ENCODE data around the gene MTCH2.

The MTCH2 gene

DNA sequence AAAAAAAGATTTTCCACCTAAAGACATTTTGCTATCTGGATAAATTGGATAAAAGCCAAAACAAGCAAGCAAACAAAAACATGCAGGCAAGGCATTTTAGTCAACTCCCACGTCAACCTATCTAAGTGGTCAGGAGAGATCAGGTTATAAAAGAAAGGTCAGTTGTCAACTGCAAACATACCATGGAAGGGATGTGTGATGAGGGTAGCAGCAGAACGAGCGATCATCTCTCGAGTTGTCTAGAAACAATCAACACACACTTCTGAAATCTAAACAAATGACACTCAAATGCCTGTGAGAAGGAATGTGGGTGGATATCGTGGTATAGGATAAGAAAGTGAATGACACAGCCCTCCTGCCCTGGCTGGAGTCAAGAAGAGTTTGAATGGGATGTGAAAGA, 10.9 kb downstream of the MTCH2 start:
- no peak for DNase-seq

DNA sequence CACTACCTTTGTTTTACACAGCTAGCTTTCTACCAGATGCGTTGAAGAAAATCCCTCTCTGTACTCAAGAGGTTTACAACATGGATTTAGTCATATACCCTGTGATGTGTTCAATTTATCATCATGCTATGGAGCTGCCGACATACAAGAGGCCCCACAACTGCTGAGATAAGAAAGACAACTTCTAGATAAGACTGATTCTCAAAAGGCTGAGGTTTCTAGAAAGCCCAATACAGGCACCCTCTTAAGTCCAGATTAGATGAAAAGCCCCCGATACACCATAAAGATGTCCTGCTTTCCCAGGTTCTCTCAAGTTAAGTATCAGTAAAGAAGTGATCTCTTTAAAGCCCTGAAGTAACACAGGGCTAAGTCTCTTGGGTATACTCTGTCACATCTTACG, 14.3 kb downstream of the MTCH2 start:
- DNase-seq = no peak

DNA sequence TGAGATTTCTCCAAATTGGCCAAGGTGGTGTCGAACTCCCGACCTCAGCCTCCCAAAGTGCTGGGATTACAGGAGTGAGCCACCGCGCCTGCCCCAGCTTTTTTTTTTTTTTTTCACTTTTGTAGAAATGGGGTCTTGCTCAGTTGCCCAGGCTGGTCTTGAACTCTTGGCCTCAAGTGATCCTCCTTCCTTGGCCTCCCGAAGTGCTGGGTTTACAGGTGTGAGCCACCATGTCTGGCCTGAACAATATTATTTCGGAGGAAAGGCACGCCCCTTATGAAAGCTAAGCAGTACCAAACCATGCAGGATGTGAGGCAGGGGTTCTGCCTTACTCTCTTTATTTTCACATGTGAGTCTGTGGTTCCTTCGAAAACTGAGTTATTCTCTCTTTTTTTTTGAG, 16.1 kb downstream of the MTCH2 start:
- DNase-seq = no peak

DNA sequence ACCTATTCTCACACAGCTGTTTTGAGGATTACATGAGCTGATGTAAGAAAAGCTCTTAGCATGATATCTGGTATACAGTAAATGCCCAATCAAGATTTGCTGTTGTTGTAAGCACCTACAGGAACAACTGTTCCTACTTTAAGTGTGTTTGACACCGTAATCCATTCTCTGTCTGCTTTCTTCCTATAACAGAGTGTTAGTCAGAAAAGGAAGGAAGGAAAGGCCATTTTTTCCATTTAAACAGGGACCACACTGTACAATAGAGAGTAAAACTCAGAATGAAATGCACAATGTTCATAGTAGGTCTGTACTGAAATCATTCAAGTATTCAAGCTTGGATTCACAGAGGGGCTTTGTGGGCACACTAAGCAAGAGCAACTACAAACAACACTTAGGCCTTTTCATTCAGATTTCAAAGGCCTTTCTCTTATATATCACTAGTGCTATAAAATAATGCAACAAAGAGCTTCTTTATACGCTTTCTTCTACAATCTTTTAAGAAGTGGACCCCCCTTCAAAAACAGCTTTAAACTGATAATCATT, 21.5 kb downstream of the MTCH2 start:
- no peak for DNase-seq

DNA sequence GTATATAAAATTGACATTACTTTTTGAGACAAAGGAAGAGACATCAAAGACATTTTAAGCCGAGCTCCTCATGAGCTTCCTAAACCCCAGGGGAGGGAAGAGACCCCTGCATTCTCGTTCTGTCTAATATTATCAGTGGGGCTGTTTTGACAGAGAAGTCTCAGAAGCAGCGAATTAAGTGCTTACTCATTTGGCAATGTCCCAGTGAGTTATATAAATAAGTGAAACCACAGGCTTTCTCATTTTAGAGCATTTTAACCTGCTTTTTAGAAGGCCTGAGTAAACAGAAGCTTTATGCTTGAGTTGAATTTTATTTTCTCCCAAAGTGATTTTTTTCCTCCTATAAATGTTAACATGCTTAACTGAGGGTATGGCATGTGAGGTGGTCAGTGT, 24.9 kb downstream of the MTCH2 start:
- no peak for DNase-seq

DNA sequence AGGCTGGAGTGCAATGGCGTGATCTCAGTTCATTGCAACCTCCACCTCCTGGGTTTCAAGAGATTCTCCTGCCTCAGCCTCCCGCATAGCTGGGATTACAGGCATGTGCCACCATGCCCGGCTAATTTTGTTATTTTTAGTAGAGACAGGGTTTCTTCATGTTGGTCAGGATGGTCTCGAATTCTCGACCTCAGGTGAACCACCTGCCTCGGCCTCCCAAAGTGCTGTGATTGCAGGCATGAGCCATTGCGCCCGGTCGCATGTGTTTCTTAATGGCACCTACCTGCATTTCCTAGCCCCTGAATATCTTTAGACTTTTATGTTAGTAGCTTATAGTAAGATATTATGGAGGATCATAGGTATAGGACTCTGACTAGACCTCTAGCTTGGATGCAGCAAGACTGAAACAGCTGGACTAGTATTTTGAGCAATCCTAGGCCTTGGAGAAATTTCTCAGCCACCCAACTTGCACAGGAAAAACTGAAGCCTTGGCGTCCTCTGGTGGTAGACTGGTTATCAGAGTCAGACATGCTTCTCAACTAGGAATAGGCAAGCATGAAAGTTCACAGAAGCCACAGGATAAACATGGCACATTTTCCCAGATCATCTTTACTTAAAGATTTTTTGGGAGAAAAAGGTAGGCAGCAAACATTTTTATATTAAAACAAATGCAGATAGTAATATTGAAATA, 25.5 kb downstream of the MTCH2 start:
- DNase-seq = no peak

DNA sequence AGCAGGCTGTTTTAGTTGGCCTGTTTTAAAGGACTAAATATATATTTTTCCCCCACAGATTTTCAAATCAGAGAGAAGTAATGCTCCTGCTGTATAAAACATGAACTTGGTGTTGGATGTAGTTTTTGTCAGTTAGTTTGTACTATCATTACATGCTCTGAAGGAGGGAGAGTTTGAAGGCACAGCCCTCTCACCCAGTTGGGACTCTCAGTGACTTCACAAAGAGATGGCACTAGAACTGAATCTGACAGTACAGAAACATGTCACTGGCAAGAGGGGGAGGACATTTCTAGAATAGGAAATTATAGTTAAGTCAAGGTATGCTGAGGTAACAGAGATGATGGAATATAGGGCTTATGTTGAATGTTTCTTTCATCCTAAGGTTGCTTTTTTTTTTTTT, 27.1 kb downstream of the MTCH2 start:
- no peak for DNase-seq

DNA sequence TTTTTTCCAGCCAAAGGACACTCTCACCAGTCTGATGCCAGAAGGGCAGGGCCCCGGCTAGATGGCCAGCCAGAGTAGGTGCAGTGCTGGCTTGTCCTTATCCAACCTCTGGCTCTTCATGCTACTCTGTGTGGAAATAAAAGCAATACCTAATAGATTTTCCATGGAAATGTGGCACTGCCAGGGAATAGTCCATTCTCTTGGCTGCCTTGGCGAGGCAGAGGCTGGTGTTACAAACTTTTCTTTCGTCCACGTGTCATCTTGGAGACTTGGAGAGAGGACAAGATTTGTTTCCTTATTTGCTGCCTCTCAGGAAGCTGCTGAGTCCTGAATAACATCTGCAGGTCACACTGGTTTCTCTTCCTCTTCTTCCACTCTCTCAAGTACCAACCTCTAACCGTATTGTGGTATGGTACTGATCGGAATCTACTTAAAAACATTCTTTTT, 31.0 kb downstream of the MTCH2 start:
- no peak for DNase-seq

DNA sequence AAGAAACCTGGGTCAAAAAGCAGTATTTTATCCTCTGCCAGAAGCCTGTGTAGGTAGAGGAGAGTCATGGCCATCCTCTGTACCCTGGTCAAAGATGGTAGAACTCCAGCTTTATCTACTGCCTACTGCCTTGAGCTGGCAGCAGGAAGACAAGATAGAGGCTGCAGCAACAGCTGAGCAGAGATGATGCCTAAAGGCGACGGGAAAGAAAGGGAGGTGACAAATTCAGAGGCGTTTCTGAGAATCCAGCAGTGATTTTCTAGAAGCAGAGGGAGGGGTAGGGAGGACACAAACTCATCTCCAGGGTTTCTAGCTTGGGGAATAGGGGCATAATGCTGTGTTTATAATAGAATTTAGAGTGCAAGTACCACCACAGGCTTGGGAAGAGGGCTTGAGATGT, 32.7 kb downstream of the MTCH2 start:
- no peak for DNase-seq

DNA sequence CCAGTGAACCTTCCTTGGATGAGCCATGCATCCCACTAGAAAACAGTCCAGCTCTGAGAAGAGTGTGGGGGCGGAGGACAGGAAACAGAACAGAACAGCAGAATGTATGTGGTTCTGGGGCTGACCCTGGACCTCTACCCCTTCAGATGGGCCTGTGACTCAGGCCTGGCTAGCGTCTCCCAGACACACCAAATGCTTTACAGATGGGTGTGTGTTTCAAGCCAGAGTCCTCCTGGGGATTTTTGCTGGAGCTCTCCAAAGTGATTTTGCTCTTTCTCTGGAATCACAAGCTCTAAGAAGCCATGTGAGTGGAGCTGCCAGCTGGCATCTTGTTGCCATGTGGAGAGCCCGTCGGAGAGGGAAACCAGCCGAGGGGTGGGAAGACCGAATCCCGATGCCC, 35.0 kb downstream of the MTCH2 start:
- no peak for DNase-seq

DNA sequence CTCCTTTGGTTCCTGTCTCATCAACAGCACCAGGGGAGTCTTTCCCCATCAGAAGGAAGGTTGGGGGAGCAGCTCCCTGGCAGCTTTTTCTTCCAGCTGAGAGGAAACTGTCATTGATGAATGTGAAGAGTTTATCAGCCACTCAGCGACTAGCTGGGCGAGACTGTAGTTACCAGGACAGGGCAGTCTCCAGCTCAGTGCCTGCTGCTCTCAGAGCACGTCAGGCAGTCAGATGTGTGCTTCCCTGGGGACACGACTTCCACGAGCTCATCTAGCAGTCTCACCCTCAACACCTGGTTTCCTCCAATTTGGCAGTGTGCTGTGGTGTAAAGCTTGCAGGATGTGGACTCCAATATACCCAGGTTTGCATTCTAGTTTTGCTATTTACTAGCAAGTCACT, 35.6 kb downstream of the MTCH2 start:
- no peak for DNase-seq

DNA sequence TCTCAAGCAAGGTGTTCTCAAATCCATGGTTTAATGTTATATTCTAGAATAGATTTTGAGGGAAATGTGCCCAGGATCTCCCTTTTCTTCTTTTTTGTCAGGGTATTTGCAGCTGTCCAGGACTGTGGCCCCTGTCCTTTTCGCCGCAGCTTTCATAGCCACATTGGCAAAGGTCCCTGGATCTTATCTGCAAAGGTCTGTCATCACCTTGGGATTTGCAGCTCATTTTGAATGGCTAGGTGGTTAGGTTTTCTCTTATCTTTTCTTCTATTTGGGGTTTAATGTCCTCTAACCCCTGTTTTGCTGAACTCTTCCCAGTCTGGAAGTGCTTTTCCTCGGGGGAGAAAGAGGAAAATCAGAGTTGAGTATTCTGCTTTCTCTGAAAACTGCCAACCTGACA, 36.4 kb downstream of the MTCH2 start:
- no peak for DNase-seq

DNA sequence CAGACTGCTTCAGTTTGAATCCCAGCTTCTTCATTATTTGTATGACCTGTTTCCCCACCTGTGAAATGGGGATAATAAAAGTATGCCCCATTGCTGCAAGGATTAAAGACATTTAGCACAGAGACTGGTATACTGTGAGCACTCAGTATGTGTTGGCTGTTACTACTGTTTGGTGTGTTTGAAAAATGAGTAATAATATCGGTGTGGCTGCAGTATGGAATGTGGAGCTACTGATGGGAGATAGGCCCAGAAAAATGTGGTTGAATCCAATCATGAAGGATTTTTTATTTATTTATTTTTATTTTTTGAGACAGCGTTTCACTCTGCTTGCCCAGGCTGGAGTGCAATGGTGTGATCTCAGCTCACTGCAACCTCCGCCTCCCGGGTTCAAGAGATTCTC, 39.1 kb downstream of the MTCH2 start:
- no peak for DNase-seq

DNA sequence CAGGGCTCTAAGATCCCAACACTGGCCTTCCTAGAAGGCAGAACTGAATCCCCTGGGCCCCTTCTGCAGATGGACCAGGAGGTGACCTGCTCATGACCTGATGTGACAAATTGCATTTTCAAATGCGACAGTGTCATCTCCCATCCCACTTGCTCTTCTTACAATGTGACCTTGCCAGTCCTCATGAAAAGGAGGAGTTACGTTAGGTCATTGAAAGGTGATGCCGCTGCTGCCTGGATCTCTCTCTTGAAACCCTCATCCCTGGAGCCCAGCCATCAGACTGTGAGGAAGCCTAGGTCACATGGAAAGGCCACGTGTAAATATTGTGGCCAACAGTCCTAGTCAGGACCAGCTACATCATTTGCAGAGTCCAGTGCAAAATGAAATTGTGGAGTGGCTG, 42.5 kb downstream of the MTCH2 start:
- no peak for DNase-seq

DNA sequence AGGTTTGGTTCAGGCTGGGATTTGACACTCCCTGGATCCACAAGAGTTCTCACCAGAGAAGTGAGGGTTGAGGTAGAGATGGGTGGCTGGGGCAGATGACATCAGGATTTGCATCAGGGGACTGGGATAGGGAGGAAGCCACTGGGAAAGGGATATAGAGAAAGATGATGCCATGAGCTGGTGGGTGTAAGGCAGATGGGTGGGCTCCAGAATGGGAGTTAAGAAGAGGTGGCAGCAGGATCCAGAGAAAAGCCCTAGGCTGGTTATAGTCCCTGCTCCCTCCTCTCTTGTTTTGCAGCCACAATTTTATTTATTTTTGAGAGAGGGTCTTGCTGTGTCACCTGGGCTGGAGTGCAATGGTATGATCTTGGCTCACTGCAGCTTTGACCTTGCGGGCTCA, 46.4 kb downstream of the MTCH2 start:
- no peak for DNase-seq

DNA sequence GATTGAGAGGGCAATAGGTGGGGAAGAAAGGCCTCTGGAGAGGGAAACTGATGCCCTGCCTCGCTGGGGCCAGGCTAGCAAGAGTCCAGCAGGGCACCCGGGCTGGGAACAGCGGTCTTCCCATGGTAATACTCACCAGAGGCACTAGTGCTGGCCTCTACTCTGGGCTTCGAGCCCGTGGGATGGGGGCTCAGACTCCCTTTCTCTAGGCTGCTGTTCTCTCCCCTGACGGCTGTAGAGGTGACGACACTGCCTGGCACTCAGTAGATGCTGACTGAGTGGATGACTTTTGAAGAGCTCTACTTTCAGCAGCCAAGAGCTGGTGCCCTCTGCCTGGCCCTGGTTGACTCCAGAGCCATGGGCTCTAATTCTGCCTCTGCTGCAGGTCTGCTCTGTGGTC, 47.3 kb downstream of the MTCH2 start:
- no peak for DNase-seq

DNA sequence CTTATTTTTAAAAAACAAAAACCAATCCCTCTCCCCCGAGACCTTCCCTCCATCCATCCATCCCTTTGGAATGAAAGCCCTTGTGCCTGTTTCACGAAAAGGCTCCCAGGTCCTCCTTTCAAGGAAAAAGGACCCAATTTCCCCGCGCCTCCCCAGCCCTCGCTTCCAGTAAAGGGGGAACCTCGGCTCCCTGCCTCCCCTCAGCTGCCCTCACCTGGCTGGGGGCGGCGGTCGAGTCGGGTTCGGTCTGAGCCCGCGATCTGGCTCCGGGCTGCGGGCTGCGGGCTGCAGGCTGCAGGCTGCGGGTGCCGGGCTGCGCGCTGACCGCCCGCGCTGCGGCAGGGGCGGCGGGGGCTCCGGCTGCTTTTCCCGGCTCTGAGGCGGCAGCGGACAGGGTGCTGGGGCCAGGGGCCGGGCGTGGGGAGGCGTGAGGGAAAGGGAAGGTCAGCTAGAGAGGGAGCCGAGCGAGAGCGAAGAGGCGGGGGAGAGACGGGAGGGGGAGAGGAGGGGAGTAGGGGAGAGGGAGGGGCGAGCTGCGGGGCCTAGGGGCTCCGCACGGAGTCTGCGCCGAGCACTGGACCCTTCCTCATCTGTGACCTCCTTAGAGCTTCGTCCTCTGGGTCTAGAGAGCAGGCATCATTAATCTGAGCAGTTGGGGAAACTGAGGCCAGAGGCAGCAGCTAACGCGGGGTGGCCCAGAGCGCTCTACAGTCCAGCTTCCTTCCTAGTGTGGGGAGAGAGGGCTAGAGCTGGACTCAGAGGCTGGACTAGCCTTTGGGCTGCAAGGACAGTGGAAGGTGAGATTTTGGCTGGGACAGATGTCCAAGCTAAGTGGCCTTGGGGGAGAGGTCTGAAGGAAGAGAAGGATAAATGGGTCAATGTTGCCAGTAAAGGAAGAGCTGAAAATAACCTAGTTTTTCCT, 48.2 kb downstream of the MTCH2 start, which contains the start of gene C1QTNF4:
Gene C1QTNF4 (minus strand): TSS at position 478 of the 922 bp plus-strand sequence. CDS start 3,601 bp downstream, outside the sequence.
- DNase-seq = no peak

DNA sequence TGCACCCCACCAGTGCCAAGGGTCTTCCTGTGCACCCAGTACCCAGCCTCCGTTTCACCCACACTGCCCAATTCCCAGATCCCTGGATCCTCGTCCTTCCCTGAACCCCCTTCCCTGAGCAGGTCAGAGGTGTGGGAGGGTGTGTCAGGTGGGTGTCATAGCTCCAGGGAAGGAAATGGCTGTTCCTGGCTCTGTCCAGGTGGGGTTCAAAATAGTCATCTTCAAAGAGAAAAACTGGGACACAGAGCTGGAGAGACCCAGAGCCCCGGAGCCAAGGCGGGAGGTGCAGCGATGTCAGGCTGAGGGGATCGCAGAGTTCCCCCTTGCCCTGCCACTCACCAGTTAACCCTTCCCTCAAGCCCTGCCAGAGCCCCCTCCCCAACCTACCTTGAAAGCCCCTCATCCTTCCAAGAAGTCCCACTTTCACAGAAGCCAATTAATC, 48.8 kb downstream of the MTCH2 start:
- DNase-seq = no peak

DNA sequence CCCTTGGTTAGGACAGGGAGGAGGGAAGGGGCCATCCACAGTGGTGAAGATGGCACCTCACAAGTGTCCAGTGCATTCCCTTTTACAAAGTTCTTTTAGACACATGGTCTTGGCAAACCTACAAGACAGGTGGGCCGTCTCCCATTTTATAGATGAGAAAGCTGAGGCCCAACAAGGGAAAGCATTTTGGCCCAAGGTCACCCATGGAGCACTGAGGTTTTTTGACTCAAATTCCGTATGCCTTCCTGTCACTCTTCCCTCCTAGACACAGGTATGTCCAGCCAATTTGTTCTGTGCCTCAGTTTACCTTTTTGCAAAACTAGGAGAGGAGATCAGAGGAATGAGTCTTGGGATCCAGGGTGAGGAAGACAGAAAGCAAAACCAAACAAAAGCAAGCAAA, 49.4 kb downstream of the MTCH2 start:
- no peak for DNase-seq

DNA sequence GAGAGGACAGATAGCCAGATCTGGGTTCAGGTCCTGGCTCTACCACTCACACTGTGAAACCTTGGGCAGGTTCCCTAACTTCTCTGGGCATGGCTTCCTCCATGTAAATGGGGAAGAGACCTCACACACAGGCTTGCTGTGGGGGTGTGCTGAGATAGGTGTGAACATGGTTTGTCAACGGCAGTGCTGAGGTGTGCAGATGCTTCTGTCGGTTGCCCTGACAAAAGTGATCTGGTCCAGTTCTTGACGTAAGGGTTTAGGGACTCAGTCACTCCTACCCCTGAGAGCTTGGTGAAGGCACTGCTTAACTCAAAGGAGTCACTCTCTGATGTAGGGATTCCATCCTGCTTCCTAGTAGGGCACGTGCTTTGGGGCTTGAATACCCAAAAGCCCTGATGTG, 50.1 kb downstream of the MTCH2 start:
- DNase-seq = no peak

DNA sequence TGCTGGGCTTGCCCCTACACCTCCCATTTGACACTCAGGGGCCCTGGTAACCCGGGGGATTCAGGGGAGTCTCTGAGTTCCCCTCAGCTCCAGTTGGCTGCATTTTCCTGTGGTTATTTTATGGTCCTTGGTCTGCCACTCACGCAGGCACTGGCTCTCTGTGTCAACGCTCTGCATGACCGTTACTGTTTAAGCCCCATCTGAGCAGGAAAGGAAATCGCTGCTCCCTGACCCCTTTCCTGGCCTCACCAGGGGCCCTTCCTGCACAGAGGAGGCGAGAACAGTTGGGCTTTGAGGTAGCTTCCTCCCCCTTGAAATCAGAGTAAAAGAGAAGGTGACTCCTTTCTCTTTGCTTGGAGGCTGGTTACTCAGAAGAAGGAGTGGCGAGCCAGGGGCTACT, 50.6 kb downstream of the MTCH2 start:
- no peak for DNase-seq

DNA sequence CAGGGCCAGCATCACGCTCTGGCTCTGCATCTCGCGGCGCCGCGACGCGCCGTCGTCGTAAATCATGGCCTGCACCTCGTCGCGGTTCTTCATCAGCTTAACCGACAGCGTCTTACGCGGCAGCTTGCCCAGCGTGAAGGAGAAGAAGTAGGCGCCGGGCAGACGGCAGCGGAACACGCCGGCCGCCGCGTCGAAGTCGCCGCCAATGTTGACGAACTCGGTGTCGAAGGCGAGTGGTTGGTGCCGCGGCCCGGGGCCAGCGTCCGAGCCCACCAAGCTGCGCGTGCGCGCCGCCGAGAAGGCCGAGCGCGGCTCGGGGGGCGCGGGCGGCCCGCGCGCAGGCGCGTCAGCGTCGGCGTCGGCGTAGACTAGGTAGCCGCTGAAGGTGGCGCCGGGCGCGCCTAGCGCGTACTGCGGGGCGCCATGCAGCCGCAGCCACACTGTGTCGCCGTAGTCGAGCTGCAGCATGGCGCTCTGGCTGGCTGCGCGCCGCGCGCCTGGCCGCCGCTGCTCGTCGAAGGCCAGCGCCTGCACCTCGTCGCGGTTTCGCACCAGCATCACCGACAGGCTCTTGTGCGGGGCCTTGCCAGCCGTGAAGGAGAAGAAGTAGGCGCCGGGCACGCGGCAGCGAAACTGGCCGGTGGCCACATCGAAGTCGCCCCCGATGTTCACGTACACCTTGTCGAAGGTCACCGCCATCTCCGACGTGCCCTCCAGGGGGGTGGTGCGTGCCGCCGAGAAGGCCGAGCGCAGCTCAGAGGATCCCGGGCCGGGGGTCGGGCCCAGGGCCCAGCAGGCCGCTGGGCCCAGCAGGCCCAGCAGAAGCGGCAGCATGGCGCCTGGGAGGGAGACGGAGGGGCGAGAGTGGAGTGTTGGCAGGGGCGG, 52.1 kb downstream of the MTCH2 start:
- no peak for DNase-seq

DNA sequence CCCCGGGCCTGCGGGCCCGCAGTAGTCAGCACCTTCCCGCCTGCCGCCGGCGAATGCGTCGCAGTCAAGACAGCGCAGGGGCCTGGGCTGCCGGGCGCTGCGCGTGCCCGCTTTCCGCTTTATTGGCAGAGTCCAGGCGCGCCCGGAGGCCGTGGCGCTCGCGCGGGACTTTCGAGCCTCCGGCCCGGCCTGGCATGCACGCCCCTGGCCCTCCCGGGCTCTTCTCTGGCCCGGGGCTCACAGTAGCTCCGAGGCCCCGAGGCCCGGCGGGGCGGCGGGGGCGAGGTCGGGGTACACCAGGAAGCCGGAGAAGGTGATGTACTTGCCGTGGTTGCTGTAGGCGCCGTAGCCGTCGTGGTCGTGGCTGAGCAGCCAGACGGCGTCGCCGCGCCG, 52.8 kb downstream of the MTCH2 start:
- no peak for DNase-seq

Data from activated T-cell treated with anti-CD3 and anti-CD28 coated beads, Interleukin-2, amount 50 U/mL, for 48 hours (primary cell).